Parathyroid adenoma (tissue), 2 donors: ENCODE data around the gene RND1.

ENCODE experiments used
- H2AFZ ChIP-seq: fragments of 300-600 bp; sonication (generic); one replicate; pipeline ENCODE4 v1.7.0; 2017; ENCODE audit warnings: antibody characterized with exemption, mild to moderate bottlenecking
- H3K27ac ChIP-seq: fragments of 300-600 bp; sonication (generic); one replicate; pipeline ENCODE4 v1.7.0; 2017
- H3K27me3 ChIP-seq: fragments of 300-600 bp; sonication (generic); one replicate; pipeline ENCODE4 v1.7.0; 2017; ENCODE audit warnings: low read length; ENCODE audit not compliant: control insufficient read depth, insufficient read depth
- H3K36me3 ChIP-seq: fragments of 300-600 bp; sonication (generic); one replicate; pipeline ENCODE4 v1.7.0; 2017; ENCODE audit warnings: low read length; ENCODE audit not compliant: control insufficient read depth, insufficient read depth
- H3K4me1 ChIP-seq: fragments of 300-600 bp; sonication (generic); one replicate; pipeline ENCODE4 v1.7.0; 2017; ENCODE audit warnings: control low read depth
- H3K4me2 ChIP-seq: fragments of 300-600 bp; sonication (generic); one replicate; pipeline ENCODE4 v1.7.0; 2017; ENCODE audit warnings: low read length
- H3K4me3 ChIP-seq: fragments of 300-600 bp; sonication (generic); one replicate; pipeline ENCODE4 v1.7.0; 2017; ENCODE audit warnings: low read depth, low read length
- H3K79me2 ChIP-seq: fragments of 300-600 bp; sonication (generic); one replicate; pipeline ENCODE4 v1.7.0; 2017; ENCODE audit warnings: control low read depth
- H3K9ac ChIP-seq: fragments of 300-600 bp; sonication (generic); one replicate; pipeline ENCODE4 v1.7.0; 2017; ENCODE audit warnings: mild to moderate bottlenecking
- H3K9me3 ChIP-seq: fragments of 300-600 bp; sonication (generic); one replicate; pipeline ENCODE4 v1.7.0; 2017; ENCODE audit warnings: low read length; ENCODE audit not compliant: control insufficient read depth
- TF ChIP-seq, protein P1 (sequence below): fragments of 300-600 bp; sonication (generic); IDR thresholded peaks from one replicate; pipeline ENCODE4 v1.7.0; 2017; ENCODE audit warnings: antibody characterized with exemption, mild to moderate bottlenecking
- donor health status: primary hyperparathyroidism.

The RND1 gene

DNA sequence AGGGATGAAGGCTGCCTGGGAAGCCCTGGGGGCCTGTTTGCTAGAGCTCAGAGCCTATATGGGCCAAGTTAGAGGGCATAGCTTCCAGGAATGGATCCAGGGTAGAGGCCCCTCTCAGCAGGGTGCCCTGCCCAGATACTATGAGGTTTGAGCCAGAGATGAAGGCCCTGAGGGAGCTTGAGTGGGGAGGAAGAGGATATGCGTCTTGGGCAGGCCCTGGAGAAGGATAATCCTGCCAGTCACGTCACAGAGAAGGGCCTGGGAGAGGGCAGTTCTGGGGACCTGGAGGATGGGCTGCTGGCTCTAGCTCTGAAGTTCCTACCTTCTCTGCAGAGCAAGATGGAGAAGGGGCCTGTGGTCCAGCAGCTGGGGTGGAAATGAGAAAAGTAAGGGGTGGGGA, 53.3 kb downstream of the RND1 start:
- TF ChIP-seq, protein P1, sequence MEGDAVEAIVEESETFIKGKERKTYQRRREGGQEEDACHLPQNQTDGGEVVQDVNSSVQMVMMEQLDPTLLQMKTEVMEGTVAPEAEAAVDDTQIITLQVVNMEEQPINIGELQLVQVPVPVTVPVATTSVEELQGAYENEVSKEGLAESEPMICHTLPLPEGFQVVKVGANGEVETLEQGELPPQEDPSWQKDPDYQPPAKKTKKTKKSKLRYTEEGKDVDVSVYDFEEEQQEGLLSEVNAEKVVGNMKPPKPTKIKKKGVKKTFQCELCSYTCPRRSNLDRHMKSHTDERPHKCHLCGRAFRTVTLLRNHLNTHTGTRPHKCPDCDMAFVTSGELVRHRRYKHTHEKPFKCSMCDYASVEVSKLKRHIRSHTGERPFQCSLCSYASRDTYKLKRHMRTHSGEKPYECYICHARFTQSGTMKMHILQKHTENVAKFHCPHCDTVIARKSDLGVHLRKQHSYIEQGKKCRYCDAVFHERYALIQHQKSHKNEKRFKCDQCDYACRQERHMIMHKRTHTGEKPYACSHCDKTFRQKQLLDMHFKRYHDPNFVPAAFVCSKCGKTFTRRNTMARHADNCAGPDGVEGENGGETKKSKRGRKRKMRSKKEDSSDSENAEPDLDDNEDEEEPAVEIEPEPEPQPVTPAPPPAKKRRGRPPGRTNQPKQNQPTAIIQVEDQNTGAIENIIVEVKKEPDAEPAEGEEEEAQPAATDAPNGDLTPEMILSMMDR: no peak
- no peaks in the 10 kb centered on the region for H3K36me3 ChIP-seq
- no peaks in the 10 kb centered on the region for H3K9me3 ChIP-seq
- H3K4me3 ChIP-seq: no peak overlapping the region
- H3K27ac ChIP-seq: no peak overlapping the region
- H3K9ac ChIP-seq: no peak overlapping the region
- H3K27me3 ChIP-seq: no peaks in the 10 kb centered on the region
- peak overlapping the region; percentile 54 for H2AFZ ChIP-seq
- no peaks in the 10 kb centered on the region for H3K79me2 ChIP-seq
- peaks cover 16% of the 10 kb centered on the region for H3K4me1 ChIP-seq
- H3K4me2 ChIP-seq: no peak overlapping the region

DNA sequence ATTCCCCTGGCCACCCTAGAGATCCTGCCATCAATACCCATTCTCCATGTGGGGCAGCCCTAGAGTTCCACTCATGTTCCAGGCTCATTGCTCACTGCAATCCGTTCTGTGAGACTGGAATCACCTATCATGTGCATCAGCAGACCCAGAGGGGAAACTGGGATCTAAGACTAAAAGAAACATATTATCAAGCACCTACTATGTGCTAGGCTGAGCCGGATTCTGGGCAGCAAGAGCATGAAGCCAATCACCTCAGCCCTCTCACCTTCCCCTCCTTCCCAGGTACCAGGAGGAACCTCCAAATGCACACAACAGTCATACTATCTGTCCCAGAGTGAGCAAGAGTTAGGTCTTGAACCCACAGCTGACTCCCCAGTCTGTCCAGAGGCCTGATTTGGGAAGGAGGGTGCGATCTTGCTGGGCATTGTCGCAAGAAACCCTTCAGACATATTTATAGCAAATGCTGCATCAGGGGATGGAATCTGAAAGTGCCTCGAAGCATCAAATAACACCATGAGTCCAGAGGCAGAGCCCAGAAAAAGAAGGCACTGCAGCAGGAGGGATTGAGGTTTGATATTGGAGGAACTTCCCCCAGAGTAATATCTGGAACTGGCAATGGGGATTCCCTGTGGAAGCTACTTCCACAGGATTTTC, 54.1 kb downstream of the RND1 start:
- Histone ChIP-seq H3K27me3 (no peaks in the 10 kb centered on the region), H3K4me2 (no peak overlapping the region), H3K4me1 (peaks cover 14% of the 10 kb centered on the region), H3K9ac (no peak overlapping the region), H2AFZ (no peak overlapping the region), H3K79me2 (no peaks in the 10 kb centered on the region), H3K36me3 (no peaks in the 10 kb centered on the region), H3K9me3 (no peaks in the 10 kb centered on the region), H3K4me3 (no peak overlapping the region), H3K27ac (no peak overlapping the region)
- TF ChIP-seq, protein P1: no peak

DNA sequence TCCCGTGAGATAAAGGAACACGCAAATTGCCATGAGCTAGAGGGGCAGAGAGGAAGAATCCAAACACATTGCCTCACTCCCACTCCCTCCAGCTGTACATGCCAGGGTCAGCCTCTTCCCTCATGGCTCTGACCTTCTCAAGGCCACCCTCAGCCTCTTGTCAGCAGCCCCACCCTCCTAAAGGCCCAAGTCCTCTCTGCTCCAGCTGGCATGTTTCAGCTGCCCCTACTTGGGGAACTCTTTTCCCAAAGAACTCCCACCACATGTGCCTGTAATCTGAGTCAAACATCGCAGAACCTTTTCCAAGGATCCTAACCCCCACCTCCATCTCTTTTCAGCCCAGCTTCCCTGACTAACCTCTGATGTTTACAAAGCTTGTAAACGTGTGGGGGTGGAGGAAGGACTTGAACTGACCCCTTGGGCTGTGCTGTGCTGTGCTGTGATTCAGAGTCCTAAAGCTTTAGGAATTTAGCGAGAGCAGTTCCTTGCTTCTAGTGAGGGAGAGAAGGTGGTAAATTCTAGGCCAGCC, 54.7 kb downstream of the RND1 start:
- no peaks in the 10 kb centered on the region for H3K36me3 ChIP-seq
- no peak overlapping the region for H3K4me2 ChIP-seq
- H3K9ac ChIP-seq: no peak overlapping the region
- no peaks in the 10 kb centered on the region for H3K79me2 ChIP-seq
- no peaks in the 10 kb centered on the region for H3K27me3 ChIP-seq
- H3K4me3 ChIP-seq: no peak overlapping the region
- H2AFZ ChIP-seq: peak overlapping the region; percentile 51
- TF ChIP-seq, protein P1: no peak
- H3K27ac ChIP-seq: no peak overlapping the region
- peaks cover 8% of the 10 kb centered on the region for H3K4me1 ChIP-seq
- H3K9me3 ChIP-seq: no peaks in the 10 kb centered on the region

DNA sequence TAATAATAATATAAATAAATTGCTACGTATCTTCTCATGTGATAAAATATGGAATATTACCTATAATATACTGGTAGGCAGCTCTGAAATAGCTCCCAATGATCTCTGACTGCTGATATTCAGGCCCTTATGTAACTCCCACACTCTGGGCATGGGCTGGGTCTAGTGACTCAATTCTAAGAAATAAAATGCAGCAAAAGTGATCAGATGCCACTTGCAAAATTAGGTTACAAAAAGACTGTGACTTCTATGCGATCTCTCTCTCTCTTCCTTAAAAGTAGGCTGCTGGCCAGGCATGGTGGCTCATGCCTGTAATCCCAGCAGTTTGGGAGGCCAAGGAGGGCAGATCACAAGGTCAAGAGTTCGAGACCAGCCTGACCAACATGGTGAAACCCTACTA, 57.7 kb downstream of the RND1 start:
- H3K9me3 ChIP-seq: no peaks in the 10 kb centered on the region
- no peak overlapping the region for H3K4me3 ChIP-seq
- H3K4me2 ChIP-seq: no peak overlapping the region
- no peak overlapping the region for H3K9ac ChIP-seq
- no peaks in the 10 kb centered on the region for H3K27me3 ChIP-seq
- H3K27ac ChIP-seq: no peak overlapping the region
- no peaks in the 10 kb centered on the region for H3K36me3 ChIP-seq
- no peaks in the 10 kb centered on the region for H3K4me1 ChIP-seq
- no peaks in the 10 kb centered on the region for H3K79me2 ChIP-seq
- H2AFZ ChIP-seq: no peak overlapping the region
- TF ChIP-seq, protein P1: no peak
